Panc1 (cell line): ENCODE data around the gene MEIOC. TPM values are rescaled to one million over a fixed set of nuclear protein-coding genes. Genes with fewer than 3 reads are reported as not detected.
"Not testable (repeated sequence)": the region's sequence is repeated elsewhere in the genome, so short reads cannot be mapped to it uniquely, and the experiment has no call there.

Experiments
- ATAC-seq: fragments of 200-7000 bp; cut with Tn5 transposase; 2 replicates; pipeline ENCODE4 v1.9.1; 2020; ENCODE audit warnings: mild to moderate bottlenecking, moderate library complexity
- BruUV-seq: library from RNA; stranded (reverse); fragments of 400-500 nt; replicated peaks from 2 replicates; lab custom pipeline; 2021; lab: Mats Ljungman, UMichigan
- CTCF ChIA-PET: fragments of 300-600 bp; sonication (Branson Sonifier 250); formaldehyde crosslinking; loops from one replicate; lab custom pipeline; 2022; ENCODE audit warnings: antibody characterized with exemption; lab: Charles Lee
- POLR2A ChIA-PET: fragments of 300-600 bp; sonication (Branson Sonifier 250); formaldehyde crosslinking; loops from one replicate; lab custom pipeline; 2022; ENCODE audit warnings: antibody characterized with exemption; lab: Charles Lee
- DNase-seq: peaks from one replicate; pipeline ENCODE4 v3.0.0-alpha.2; 2010; ENCODE audit warnings: low read depth, low spot score
- H3K27ac ChIP-seq: 2 replicates; pipeline ENCODE4 v1.5.1; 2011; ENCODE audit warnings: mild to moderate bottlenecking, low read length, inconsistent platforms
- H3K27me3 ChIP-seq: fragments of 200-500 bp; sonication (Bioruptor generic); 2 replicates; pipeline ENCODE4 v1.6.0; 2014; ENCODE audit warnings: low read length, inconsistent platforms; ENCODE audit not compliant: control insufficient read depth, insufficient read depth
- H3K36me3 ChIP-seq: fragments of 200-500 bp; sonication (Bioruptor generic); 2 replicates; pipeline ENCODE4 v1.5.1; 2014; ENCODE audit warnings: inconsistent platforms, mild to moderate bottlenecking, low read length, moderate library complexity; ENCODE audit not compliant: control insufficient read depth, insufficient read depth
- H3K4me1 ChIP-seq: 2 replicates; pipeline ENCODE4 v1.5.1; 2011; ENCODE audit warnings: inconsistent platforms, mild to moderate bottlenecking, low read length, moderate library complexity; ENCODE audit not compliant: control insufficient read depth, insufficient read depth
- H3K4me3 ChIP-seq, 2 experiments: 2 replicates each; pipeline ENCODE4 v1.5.1; 2011 to 2012; ENCODE audit warnings: low read depth in 2 of 2, low read length in 2 of 2, mild to moderate bottlenecking in 2 of 2, inconsistent platforms in 1 of 2, moderate library complexity in 1 of 2
- H3K9me3 ChIP-seq: fragments of 200-500 bp; sonication (Bioruptor generic); 2 replicates; pipeline ENCODE4 v1.5.1; 2014; ENCODE audit warnings: low read depth, mild to moderate bottlenecking, inconsistent platforms, low read length, moderate library complexity; ENCODE audit not compliant: control insufficient read depth, insufficient read depth
- CTCF ChIP-seq: fragments of 450-650 bp; IDR thresholded peaks from 2 replicates; pipeline ENCODE4 v1.5.1; 2017; ENCODE audit warnings: mild to moderate bottlenecking
- POLR2AphosphoS5 ChIP-seq: IDR thresholded peaks from 2 replicates; pipeline ENCODE4 v1.6.1; 2012; ENCODE audit warnings: mild to moderate bottlenecking, low read depth, low read length, moderate library complexity
- REST ChIP-seq, 2 experiments: IDR thresholded peaks; 2 replicates each; pipeline ENCODE4 v1.6.1; 2011 to 2012; ENCODE audit warnings: low read depth in 2 of 2, control low read depth in 1 of 2, low read length in 1 of 2, mild to moderate bottlenecking in 1 of 2, moderate library complexity in 1 of 2; ENCODE audit not compliant: insufficient read depth in 1 of 2
- SIN3A ChIP-seq: IDR thresholded peaks from 2 replicates; pipeline ENCODE4 v1.6.1; 2012; ENCODE audit warnings: low read depth, mild to moderate bottlenecking, low read length, moderate library complexity, borderline replicate concordance; ENCODE audit not compliant: insufficient read depth
- TCF7L2 ChIP-seq: IDR thresholded peaks from 2 replicates; pipeline ENCODE4 v1.6.1; 2011; ENCODE audit warnings: mild to moderate bottlenecking, low read depth, low read length, inconsistent platforms
- in situ Hi-C: cut with HindIII; loops from 2 replicates; pipeline ENCODE4 v1.10.0; 2016; ENCODE audit warnings: low sequenced_read_pairs, low pct_unique_long_range_greater_than_20kb
- intact Hi-C: fragments of 100-400 bp; cut with micrococcal nuclease; formaldehyde crosslinking; loops from one replicate; pipeline ENCODE4 v1.10.0; 2022; ENCODE audit not compliant: unreplicated experiment
- total RNA-seq: library from RNA; stranded (reverse); gene quantifications from one replicate; pipeline ENCODE4 v1.2.1, GENCODE V29; 2021; ENCODE audit not compliant: unreplicated experiment

The MEIOC gene
- total RNA-seq, 1 experiment from 2014 or later, result 0.82 TPM

- H3K4me1 ChIP-seq, H3K9me3 ChIP-seq, BruUV-seq, H3K4me3 ChIP-seq, H3K27ac ChIP-seq, CTCF ChIA-PET, in situ Hi-C loops, DNase-seq, ATAC-seq, H3K27me3 ChIP-seq, POLR2A ChIA-PET, H3K36me3 ChIP-seq, intact Hi-C loops: not testable (repeated sequence)
Observed at GRCh38 chr17:44683303-44683702, 27.0 kb downstream of the MEIOC start.

GRCh38 chr17:44687756-44688155 is 31.5 kb downstream of the MEIOC start:
- DNase-seq, result no peak
- 0 out of 2 replicates have a peak, but pooled peaks cover 7% of the 10 kb centered on the region for H3K4me1 ChIP-seq
- no peak for ATAC-seq
- TF ChIP-seq TCF7L2 (no peak), REST (IDR thresholded peaks at IDR 0.05; ENCODE audit: insufficient read depth in 1 of 2, low read depth in 2 of 2, low read length in 1 of 2) (no peak), CTCF (no peak), POLR2AphosphoS5 (no peak), SIN3A (no peak)
- intact Hi-C loops (no loop called here), in situ Hi-C loops (no loop called here)
- H3K27me3 ChIP-seq, result no peaks in the 10 kb centered on the region
- no peaks in the 10 kb centered on the region for H3K9me3 ChIP-seq
- no TSS peak for BruUV-seq
- ChIA-PET CTCF (no interaction called here), POLR2A (no interaction called here)
- H3K4me3 ChIP-seq, result no peak overlapping the region
- H3K36me3 ChIP-seq, result no peaks in the 10 kb centered on the region; the same call in none of the 2 replicates
- H3K27ac ChIP-seq, result no peak overlapping the region

- Histone ChIP-seq H3K4me1 (0 out of 2 replicates have a peak, but pooled peaks cover 7% of the 10 kb centered on the region), H3K27me3 (no peaks in the 10 kb centered on the region), H3K4me3 (no peak overlapping the region), H3K36me3 (no peaks in the 10 kb centered on the region; the same call in none of the 2 replicates), H3K27ac (no peak overlapping the region), H3K9me3 (no peaks in the 10 kb centered on the region)
- intact Hi-C loops, result no loop called here
- ChIA-PET POLR2A (interaction anchor here (0.6 kb wide), 1 partner anchor 240 kb away, joined by 10 read pairs; no protein-coding TSS in a partner anchor), CTCF (no interaction called here)
- ATAC-seq (no peak), DNase-seq (no peak)
- no TSS peak for BruUV-seq
- TF ChIP-seq POLR2AphosphoS5 (no peak), CTCF (no peak), SIN3A (no peak), TCF7L2 (no peak), REST (IDR thresholded peaks at IDR 0.05; ENCODE audit: insufficient read depth in 1 of 2, low read depth in 2 of 2, low read length in 1 of 2) (no peak)
- in situ Hi-C loops, result no loop called here
Observed at GRCh38 chr17:44688200-44688599, 31.9 kb downstream of the MEIOC start.
